ENCODE results near the gene CTNNBIP1. TPM values are rescaled to one million over a fixed set of nuclear protein-coding genes. Genes with fewer than 3 reads are reported as not detected.

CTNNBIP1 gene
- total and polyA plus RNA-seq, 4 donors, result 6.7 to 10.6 (median 9.6) TPM

- 92% methylated on average over 10 of the region's 10 CpGs for WGBS
- Histone ChIP-seq H3K9ac (ENCODE audit: low read depth in 1 of 2, low read length in 2 of 2) (no peak overlapping the region), H3K4me1 (ENCODE audit: control insufficient read depth in 4 of 4, insufficient read depth in 4 of 4, low read length in 3 of 4) (peaks cover 2 to 11% (median 8%) of the 10 kb centered on the region in 4 donors), H3K27ac (ENCODE audit: low read depth in 1 of 2, low read length in 2 of 2) (no peak overlapping the region), H3K36me3 (ENCODE audit: control insufficient read depth in 4 of 4, insufficient read depth in 3 of 4, low read depth in 1 of 4, low read length in 3 of 4) (peaks cover 0 to 1% (median 0%) of the 10 kb centered on the region in 4 donors), H3K4me3 (ENCODE audit: low read depth in 1 of 3, low read length in 3 of 3) (no peak overlapping the region), H3K9me3 (ENCODE audit: control insufficient read depth in 4 of 4, low read length in 3 of 4) (no peaks in the 10 kb centered on the region), H3K27me3 (ENCODE audit: control insufficient read depth in 4 of 4, insufficient read depth in 4 of 4, low read length in 3 of 4) (no peaks in the 10 kb centered on the region)
- DNase-seq (ENCODE audit: low spot score), result no peak
- TF ChIP-seq HNF4G (IDR thresholded peaks at IDR 0.05) (no peak), ATF3 (IDR thresholded peaks at IDR 0.05) (no peak), EGR1 (IDR thresholded peaks at IDR 0.05; ENCODE audit: low read depth in 2 of 2) (no peak), NR2F2 (IDR thresholded peaks at IDR 0.05) (no peak)
These were observed 46.7 kb downstream of the CTNNBIP1 start for GRCh38 chr1:9863371-9863770.

GRCh38 chr1:9861360-9861759 lies 48.7 kb downstream of the CTNNBIP1 start:
- DNase-seq (ENCODE audit: low spot score), result no peak
- Histone ChIP-seq H3K4me3 (ENCODE audit: low read depth in 1 of 3, low read length in 3 of 3) (no peak overlapping the region), H3K27ac (ENCODE audit: low read depth in 1 of 2, low read length in 2 of 2) (no peak overlapping the region), H3K27me3 (ENCODE audit: control insufficient read depth in 4 of 4, insufficient read depth in 4 of 4, low read length in 3 of 4) (no peaks in the 10 kb centered on the region), H3K4me1 (ENCODE audit: control insufficient read depth in 4 of 4, insufficient read depth in 4 of 4, low read length in 3 of 4) (no peaks in the 10 kb centered on the region), H3K9ac (ENCODE audit: low read depth in 1 of 2, low read length in 2 of 2) (no peak overlapping the region), H3K36me3 (ENCODE audit: control insufficient read depth in 4 of 4, insufficient read depth in 3 of 4, low read depth in 1 of 4, low read length in 3 of 4) (peaks cover 0 to 3% (median 0%) of the 10 kb centered on the region in 4 donors), H3K9me3 (ENCODE audit: control insufficient read depth in 4 of 4, low read length in 3 of 4) (no peaks in the 10 kb centered on the region)
- TF ChIP-seq REST (IDR thresholded peaks at IDR 0.05), result no peak
- no peak for TF ChIP-seq HNF4G (IDR thresholded peaks at IDR 0.05)
- no peak for TF ChIP-seq EGR1 (IDR thresholded peaks at IDR 0.05; ENCODE audit: low read depth in 2 of 2)
- no peak for TF ChIP-seq HNF4A (conservative IDR thresholded peaks at IDR 0.05)
- TF ChIP-seq RAD21 (IDR thresholded peaks at IDR 0.05), result no peak
- TF ChIP-seq SP1 (IDR thresholded peaks at IDR 0.05), result no peak
- no peak for TF ChIP-seq TAF1 (conservative IDR thresholded peaks at IDR 0.05)
- no peak for TF ChIP-seq JUND (IDR thresholded peaks at IDR 0.05)
- no peak for TF ChIP-seq MAX (IDR thresholded peaks at IDR 0.05)
- no peak for TF ChIP-seq YY1 (IDR thresholded peaks at IDR 0.05)
- no peak for TF ChIP-seq RXRA (IDR thresholded peaks at IDR 0.05)
- TF ChIP-seq GABPA (IDR thresholded peaks at IDR 0.05 in 1 of 2, conservative IDR thresholded peaks at IDR 0.05 in 1 of 2), result no peak
- TF ChIP-seq FOXA1 (IDR thresholded peaks at IDR 0.05), result no peak
- no peak for TF ChIP-seq FOXA2 (IDR thresholded peaks at IDR 0.05)
- no peak for TF ChIP-seq NR2F2 (IDR thresholded peaks at IDR 0.05)
- TF ChIP-seq CTCF (IDR thresholded peaks at IDR 0.05; ENCODE audit: low read depth, low read length, missing input control), result no peak
- no peak for TF ChIP-seq ATF3 (IDR thresholded peaks at IDR 0.05)
- TF ChIP-seq ZBTB33 (IDR thresholded peaks at IDR 0.05), result no peak
- 92% methylated on average over 8 of the region's 8 CpGs for WGBS

Measured in liver (tissue), 9 donors.